ENCODE data around the gene AP1S1. TPM values are rescaled to one million over a fixed set of nuclear protein-coding genes. Genes with fewer than 3 reads are reported as not detected.
A peak's percentile ranks its signal among the peaks of the same experiment; 100 is the strongest.

Gene AP1S1
- total and polyA plus RNA-seq, 2 experiments from 2014 or later, result 31.1 to 85.8 TPM

DNA sequence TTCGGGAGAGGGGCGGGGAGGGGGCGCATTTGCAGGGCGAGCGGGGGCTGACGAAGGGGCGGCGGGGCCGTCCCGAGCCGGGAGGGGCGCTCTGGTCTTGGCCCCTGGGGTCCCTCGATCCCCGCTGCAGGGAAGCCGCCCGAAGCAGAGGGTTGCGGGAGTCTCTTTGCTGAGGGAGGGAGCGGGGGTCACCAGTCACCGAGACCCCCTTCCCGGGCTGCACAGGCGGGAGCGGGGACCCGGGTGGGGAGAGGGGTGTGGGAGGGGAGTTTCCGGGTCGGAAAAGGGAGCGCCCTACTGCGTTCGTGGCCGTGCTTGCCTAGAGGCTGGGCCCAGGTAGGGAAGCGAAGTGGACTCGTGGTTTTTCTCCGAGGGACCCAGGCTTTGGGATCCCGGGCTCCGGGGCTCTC is 422 bp downstream of the AP1S1 start:
- Histone ChIP-seq H4K20me1 (ENCODE audit: insufficient read depth, poor library complexity, severe bottlenecking) (no peaks in the 10 kb centered on the region), H2AFZ (peak overlapping the region; percentile 85), H3K9me3 (ENCODE audit: low read depth) (no peaks in the 10 kb centered on the region), H3K36me3 (replicated peaks; ENCODE audit: insufficient read depth, low read depth) (no peaks in the 10 kb centered on the region), H3K9me2 (replicated peaks; ENCODE audit: insufficient read depth) (no peaks in the 10 kb centered on the region), H3K27me3 (no peaks in the 10 kb centered on the region), H3K4me3 (peak overlapping the region; percentile 92), H3K27ac (peak overlapping the region; percentile 60), H3K79me2 (peaks cover 16% of the 10 kb centered on the region), H3K4me1 (ENCODE audit: insufficient read depth) (no peaks in the 10 kb centered on the region), H3K4me2 (peak overlapping the region; percentile 98)
- 0% methylated on average over 1 of the region's 34 CpGs for WGBS (ENCODE audit: low lambda C conversion rate, missing lambda C conversion rate)
- no peak for DNase-seq (ENCODE audit: low spot score)
- no peak for TF ChIP-seq EZH2 (IDR thresholded peaks at IDR 0.05; ENCODE audit: borderline replicate concordance)
- TF ChIP-seq EZH2phosphoT487 (IDR thresholded peaks at IDR 0.05; ENCODE audit: low read depth, severe bottlenecking, unreplicated experiment), result no peak
- TF ChIP-seq, protein P1, sequence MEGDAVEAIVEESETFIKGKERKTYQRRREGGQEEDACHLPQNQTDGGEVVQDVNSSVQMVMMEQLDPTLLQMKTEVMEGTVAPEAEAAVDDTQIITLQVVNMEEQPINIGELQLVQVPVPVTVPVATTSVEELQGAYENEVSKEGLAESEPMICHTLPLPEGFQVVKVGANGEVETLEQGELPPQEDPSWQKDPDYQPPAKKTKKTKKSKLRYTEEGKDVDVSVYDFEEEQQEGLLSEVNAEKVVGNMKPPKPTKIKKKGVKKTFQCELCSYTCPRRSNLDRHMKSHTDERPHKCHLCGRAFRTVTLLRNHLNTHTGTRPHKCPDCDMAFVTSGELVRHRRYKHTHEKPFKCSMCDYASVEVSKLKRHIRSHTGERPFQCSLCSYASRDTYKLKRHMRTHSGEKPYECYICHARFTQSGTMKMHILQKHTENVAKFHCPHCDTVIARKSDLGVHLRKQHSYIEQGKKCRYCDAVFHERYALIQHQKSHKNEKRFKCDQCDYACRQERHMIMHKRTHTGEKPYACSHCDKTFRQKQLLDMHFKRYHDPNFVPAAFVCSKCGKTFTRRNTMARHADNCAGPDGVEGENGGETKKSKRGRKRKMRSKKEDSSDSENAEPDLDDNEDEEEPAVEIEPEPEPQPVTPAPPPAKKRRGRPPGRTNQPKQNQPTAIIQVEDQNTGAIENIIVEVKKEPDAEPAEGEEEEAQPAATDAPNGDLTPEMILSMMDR (IDR thresholded peaks at IDR 0.05; ENCODE audit: poor library complexity), result no peak

- Histone ChIP-seq H3K4me3 (peak overlapping the region; percentile 92), H2AFZ (peak overlapping the region; percentile 85), H3K9me2 (replicated peaks; ENCODE audit: insufficient read depth) (no peaks in the 10 kb centered on the region), H3K27me3 (no peaks in the 10 kb centered on the region), H4K20me1 (ENCODE audit: insufficient read depth, poor library complexity, severe bottlenecking) (no peaks in the 10 kb centered on the region), H3K27ac (peak overlapping the region; percentile 60), H3K9me3 (ENCODE audit: low read depth) (no peaks in the 10 kb centered on the region), H3K4me1 (ENCODE audit: insufficient read depth) (no peaks in the 10 kb centered on the region), H3K4me2 (peak overlapping the region; percentile 98), H3K79me2 (peaks cover 16% of the 10 kb centered on the region), H3K36me3 (replicated peaks; ENCODE audit: insufficient read depth, low read depth) (no peaks in the 10 kb centered on the region)
- 74% methylated on average over 4 of the region's 4 CpGs for WGBS (ENCODE audit: low lambda C conversion rate, missing lambda C conversion rate)
- no peak for TF ChIP-seq EZH2phosphoT487 (IDR thresholded peaks at IDR 0.05; ENCODE audit: low read depth, severe bottlenecking, unreplicated experiment)
- TF ChIP-seq, protein P1 (IDR thresholded peaks at IDR 0.05; ENCODE audit: poor library complexity), result no peak
- no peak for TF ChIP-seq EZH2 (IDR thresholded peaks at IDR 0.05; ENCODE audit: borderline replicate concordance)
- DNase-seq (ENCODE audit: low spot score), result no peak
Observed at GRCh38 chr7:101155303-101155702, 1.0 kb downstream of the AP1S1 start.

DNA sequence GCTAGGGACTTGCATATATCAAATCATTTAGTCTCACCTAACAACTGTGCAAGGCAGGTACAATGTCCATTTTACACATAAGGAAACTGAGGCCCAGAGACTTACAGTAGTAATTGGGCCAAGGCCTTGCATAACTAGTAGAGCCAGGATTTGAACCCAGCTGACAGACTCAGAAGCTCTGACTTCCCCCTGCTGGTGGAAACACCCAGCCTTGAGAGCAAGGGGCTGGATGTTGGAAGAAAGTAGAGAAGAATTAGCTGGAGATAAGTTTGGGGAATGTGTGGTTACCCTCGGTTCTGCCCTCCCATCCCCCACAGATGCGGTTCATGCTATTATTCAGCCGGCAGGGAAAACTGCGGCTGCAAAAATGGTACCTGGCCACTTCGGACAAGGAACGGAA is 2.0 kb downstream of the AP1S1 start:
- Histone ChIP-seq H3K79me2 (peaks cover 16% of the 10 kb centered on the region), H3K4me2 (no peak overlapping the region), H3K27me3 (no peaks in the 10 kb centered on the region), H3K9me3 (ENCODE audit: low read depth) (no peaks in the 10 kb centered on the region), H3K27ac (no peak overlapping the region), H3K4me3 (no peak overlapping the region), H3K36me3 (replicated peaks; ENCODE audit: insufficient read depth, low read depth) (no peaks in the 10 kb centered on the region), H3K4me1 (ENCODE audit: insufficient read depth) (no peaks in the 10 kb centered on the region), H4K20me1 (ENCODE audit: insufficient read depth, poor library complexity, severe bottlenecking) (peaks cover under 1% of the 10 kb centered on the region), H2AFZ (no peak overlapping the region), H3K9me2 (replicated peaks; ENCODE audit: insufficient read depth) (no peaks in the 10 kb centered on the region)
- DNase-seq (ENCODE audit: low spot score), result no peak
- TF ChIP-seq EZH2 (IDR thresholded peaks at IDR 0.05; ENCODE audit: borderline replicate concordance) (no peak), EZH2phosphoT487 (IDR thresholded peaks at IDR 0.05; ENCODE audit: low read depth, severe bottlenecking, unreplicated experiment) (no peak)
- TF ChIP-seq, protein P1 (IDR thresholded peaks at IDR 0.05; ENCODE audit: poor library complexity), result no peak
- 76% methylated on average over 6 of the region's 6 CpGs for WGBS (ENCODE audit: low lambda C conversion rate, missing lambda C conversion rate)
